Body of pancreas (tissue), 4 donors: Measurements from ENCODE around the gene HENMT1. TPM values are rescaled to one million over a fixed set of nuclear protein-coding genes. Genes with fewer than 3 reads are reported as not detected.
A peak's percentile ranks its signal among the peaks of the same experiment; 100 is the strongest.

Source experiments
- ATAC-seq: fragments of 150-250 bp; one replicate; pipeline ENCODE4 v1.9.1; 2016
- DNase-seq, 4 donors: peaks; one replicate each; pipeline ENCODE4 v3.0.0-alpha.2; 2019
- H3K27ac ChIP-seq, 4 donors: fragments of 200-600 bp; sonication (generic); 1 replicate in 3 of 4; 2 replicates in 1 of 4; pipeline versions ENCODE4 v1.5.1 to v1.6.1; 2016 to 2019; ENCODE audit warnings: mild to moderate bottlenecking in 1 of 4, mixed read lengths in 1 of 4, moderate library complexity in 1 of 4
- H3K27me3 ChIP-seq, 2 donors: fragments of 200-600 bp; sonication (generic); one replicate each; pipeline ENCODE4 v1.6.0; 2016; ENCODE audit warnings: mild to moderate bottlenecking in 1 of 2
- H3K36me3 ChIP-seq, 2 donors: fragments of 200-600 bp; sonication (generic); replicated peaks in 1 of 2; 2 replicates each; pipeline ENCODE4 v1.5.1; 2016; ENCODE audit warnings: low read depth in 2 of 2; ENCODE audit not compliant: insufficient read depth in 1 of 2
- H3K4me1 ChIP-seq: fragments of 200-600 bp; sonication (generic); one replicate; pipeline ENCODE4 v1.6.0; 2016
- H3K4me3 ChIP-seq, 2 donors: fragments of 200-600 bp; sonication (generic); 1 replicate in 1 of 2; 2 replicates in 1 of 2; pipeline ENCODE4 v1.5.1; 2016 to 2019
- H3K9me3 ChIP-seq, 3 donors: fragments of 200-600 bp; sonication (generic); 1 replicate in 2 of 3; 2 replicates in 1 of 3; pipeline ENCODE4 v1.5.1; 2016
- POLR2A ChIP-seq, 3 donors: fragments of 450-650 bp; IDR thresholded peaks; one replicate each; pipeline ENCODE4 v1.6.1; 2016; ENCODE audit warnings: antibody characterized with exemption in 3 of 3, mild to moderate bottlenecking in 2 of 3
- WGBS, 2 donors: methylation state at CpG; one replicate each; pipeline ENCODE4 v1.1.5; 2017; 5-methylcytosine and 5-hydroxymethylcytosine counted together
- intact Hi-C: fragments of 100-400 bp; cut with DNase I; formaldehyde crosslinking; loops from one replicate; pipeline ENCODE4 v1.15.1; 2023
- total RNA-seq, 2 donors: library from RNA; depleted of rRNA; stranded (reverse); fragments of >200 nt; gene quantifications; one replicate each; pipeline ENCODE4 v1.1.0, GENCODE V29; 2016
- TF ChIP-seq, protein P1 (sequence below), 7 experiments: fragments of 450-650 bp in 4 of 7; fragments of 200-600 bp in 3 of 7; sonication (generic) in 3 of 7; IDR thresholded peaks; one replicate each; pipeline ENCODE4 v1.5.1; 2016 to 2019; ENCODE audit warnings: antibody characterized with exemption in 7 of 7

The HENMT1 gene
- total RNA-seq, 2 donors from 2014 or later = 1.3 to 1.6 TPM

DNA sequence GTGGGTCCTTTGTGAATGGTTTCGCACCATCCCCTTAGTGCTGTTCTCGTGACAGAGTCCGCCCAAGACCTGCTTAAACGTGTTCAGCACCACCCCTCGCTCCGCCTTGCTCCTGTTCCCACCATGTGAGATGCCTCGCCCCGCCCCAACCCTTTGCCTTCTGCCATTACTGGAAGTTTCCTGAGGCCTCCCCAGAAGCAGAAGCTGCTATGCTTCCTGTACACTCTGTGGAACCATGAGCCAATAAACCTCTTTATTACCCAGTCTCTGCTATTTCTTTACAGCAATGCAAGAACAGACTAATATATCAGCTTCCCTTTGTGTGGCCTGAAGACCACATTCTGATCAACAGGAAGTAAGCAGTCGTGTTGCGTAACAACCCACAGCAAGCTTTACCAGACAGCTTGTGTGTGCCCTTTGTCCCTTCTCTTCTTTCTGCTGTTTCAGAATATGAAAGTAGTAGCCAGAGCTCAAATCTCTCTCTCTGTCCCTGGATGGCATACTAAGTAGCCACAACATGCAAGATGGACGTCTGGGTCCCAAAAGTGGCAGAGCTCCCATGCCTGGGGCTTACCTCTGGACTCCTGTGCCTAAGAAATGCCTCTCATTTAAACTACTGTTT is 14.1 kb downstream of the HENMT1 start:
- TF ChIP-seq, protein P1, sequence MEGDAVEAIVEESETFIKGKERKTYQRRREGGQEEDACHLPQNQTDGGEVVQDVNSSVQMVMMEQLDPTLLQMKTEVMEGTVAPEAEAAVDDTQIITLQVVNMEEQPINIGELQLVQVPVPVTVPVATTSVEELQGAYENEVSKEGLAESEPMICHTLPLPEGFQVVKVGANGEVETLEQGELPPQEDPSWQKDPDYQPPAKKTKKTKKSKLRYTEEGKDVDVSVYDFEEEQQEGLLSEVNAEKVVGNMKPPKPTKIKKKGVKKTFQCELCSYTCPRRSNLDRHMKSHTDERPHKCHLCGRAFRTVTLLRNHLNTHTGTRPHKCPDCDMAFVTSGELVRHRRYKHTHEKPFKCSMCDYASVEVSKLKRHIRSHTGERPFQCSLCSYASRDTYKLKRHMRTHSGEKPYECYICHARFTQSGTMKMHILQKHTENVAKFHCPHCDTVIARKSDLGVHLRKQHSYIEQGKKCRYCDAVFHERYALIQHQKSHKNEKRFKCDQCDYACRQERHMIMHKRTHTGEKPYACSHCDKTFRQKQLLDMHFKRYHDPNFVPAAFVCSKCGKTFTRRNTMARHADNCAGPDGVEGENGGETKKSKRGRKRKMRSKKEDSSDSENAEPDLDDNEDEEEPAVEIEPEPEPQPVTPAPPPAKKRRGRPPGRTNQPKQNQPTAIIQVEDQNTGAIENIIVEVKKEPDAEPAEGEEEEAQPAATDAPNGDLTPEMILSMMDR (IDR thresholded peaks at IDR 0.05) = no peak
- peak in 2 of 3 donors; percentile 24 to 42 for TF ChIP-seq POLR2A (IDR thresholded peaks at IDR 0.05)
- intact Hi-C loops = no loop called here
- peaks cover 7% of the 10 kb centered on the region for H3K4me1 ChIP-seq

DNA sequence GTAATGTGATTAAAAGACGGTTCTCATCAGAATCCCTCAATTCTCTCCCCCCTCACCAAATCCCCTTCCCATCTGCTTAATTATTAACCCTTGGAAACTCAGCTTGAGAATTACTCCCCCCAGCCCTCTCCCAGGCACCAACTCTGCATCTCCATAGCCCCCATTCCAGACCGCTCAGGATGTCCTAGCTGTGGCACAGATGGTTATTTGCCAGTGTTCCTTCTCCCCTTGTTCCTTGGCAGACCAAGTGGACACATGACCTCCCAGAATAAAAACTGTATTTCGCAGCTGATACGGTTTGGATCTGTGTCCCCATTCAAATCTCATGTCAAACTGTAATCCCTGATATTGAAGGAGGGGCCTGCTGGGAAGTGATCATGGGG is 14.6 kb downstream of the HENMT1 start:
- no peaks in the 10 kb centered on the region for H3K36me3 ChIP-seq
- ATAC-seq (no peak), DNase-seq (no peak)
- no peaks in the 10 kb centered on the region for H3K9me3 ChIP-seq
- peaks cover 7% of the 10 kb centered on the region for H3K4me1 ChIP-seq
- H3K27ac ChIP-seq = peak overlapping the region; percentile 12 to 58 (median 30)
- WGBS, 2 donors = 77 to 80% methylated on average over 4 of the region's 4 CpGs
- H3K4me3 ChIP-seq = no peak overlapping the region
- intact Hi-C loops = no loop called here
- TF ChIP-seq, protein P1 (IDR thresholded peaks at IDR 0.05) = no peak
- TF ChIP-seq POLR2A (IDR thresholded peaks at IDR 0.05) = no peak
- H3K27me3 ChIP-seq = no peaks in the 10 kb centered on the region

More for the DNA sequence above, 14.1 kb downstream of the HENMT1 start:
- ATAC-seq (peak; percentile 82), DNase-seq (peak; percentile 24 to 87 (median 53))
- H3K9me3 ChIP-seq = no peaks in the 10 kb centered on the region
- no peak overlapping the region for H3K4me3 ChIP-seq
- H3K27ac ChIP-seq = peak overlapping the region; percentile 12 to 58 (median 30)
- 60 to 69% methylated on average over 11 of the region's 11 CpGs for WGBS, 2 donors
- H3K27me3 ChIP-seq = no peaks in the 10 kb centered on the region
- no peaks in the 10 kb centered on the region for H3K36me3 ChIP-seq

DNA sequence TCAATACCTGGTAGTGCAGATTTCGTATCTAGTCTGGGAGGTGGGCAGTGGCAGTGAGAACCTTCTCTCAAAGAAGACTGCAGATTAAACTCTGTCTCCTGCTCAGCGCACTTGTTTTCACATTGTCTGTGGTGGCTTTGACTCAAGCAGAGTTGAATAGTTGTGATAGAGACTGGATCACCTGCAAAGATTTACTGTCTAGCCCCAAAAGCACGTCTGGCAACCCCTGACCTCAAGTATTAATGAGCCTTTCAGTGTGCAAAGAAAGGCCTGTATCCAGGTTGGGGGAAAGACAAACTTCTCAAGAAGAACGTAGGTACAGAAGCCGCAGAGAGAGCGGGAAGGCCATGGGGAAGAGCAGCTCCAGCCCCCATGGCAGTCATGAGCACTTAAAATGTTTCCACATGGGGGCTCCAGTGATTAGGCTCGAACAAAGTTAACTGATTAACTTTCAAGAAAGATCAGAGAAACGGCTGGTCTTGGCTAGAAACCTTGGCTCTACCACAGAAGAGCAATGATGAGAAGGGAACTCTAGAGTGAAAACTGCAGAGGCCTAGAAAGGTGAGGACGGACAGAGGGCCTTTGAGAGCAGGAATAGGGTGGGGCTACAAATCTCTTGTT is 15.2 kb downstream of the HENMT1 start:
- H3K4me3 ChIP-seq = no peak overlapping the region
- H3K27ac ChIP-seq = peak overlapping the region in 1 of 4 donors; percentile 47
- TF ChIP-seq, protein P1 (IDR thresholded peaks at IDR 0.05) = no peak
- TF ChIP-seq POLR2A (IDR thresholded peaks at IDR 0.05) = no peak
- intact Hi-C loops = no loop called here
- peaks cover 7% of the 10 kb centered on the region for H3K4me1 ChIP-seq
- DNase-seq = no peak
- no peak for ATAC-seq
- H3K36me3 ChIP-seq = no peaks in the 10 kb centered on the region
- H3K27me3 ChIP-seq = no peaks in the 10 kb centered on the region
- WGBS, 2 donors = 68 to 71% methylated on average over 9 of the region's 9 CpGs
- H3K9me3 ChIP-seq = no peaks in the 10 kb centered on the region

DNA sequence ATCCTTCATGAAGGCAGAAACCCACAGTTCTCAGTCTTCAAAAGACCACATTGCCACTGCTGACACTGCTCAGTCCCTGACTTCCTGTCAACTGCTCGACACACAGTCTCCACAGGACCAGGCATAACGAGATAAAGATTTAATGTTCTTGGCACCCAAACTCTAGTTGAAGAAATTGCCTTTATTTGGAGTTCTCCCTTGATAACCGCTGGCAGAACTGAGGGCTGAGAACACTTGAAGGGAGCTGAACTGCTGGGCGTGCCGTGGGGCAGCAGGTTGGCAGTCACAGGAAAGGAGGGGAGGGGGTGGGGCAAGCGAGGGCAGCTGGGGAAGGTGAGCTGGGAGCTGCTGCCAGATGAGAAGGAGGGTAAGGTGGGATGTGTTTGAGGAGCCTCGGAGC is 15.9 kb downstream of the HENMT1 start:
- intact Hi-C loops = loop anchor here (5.0 kb wide), 1 partner anchor 133 kb away; no protein-coding TSS in a partner anchor
- 28 to 35% methylated on average over 7 of the region's 7 CpGs for WGBS, 2 donors
- Histone ChIP-seq H3K9me3 (no peaks in the 10 kb centered on the region), H3K4me1 (peaks cover 7% of the 10 kb centered on the region), H3K27me3 (no peaks in the 10 kb centered on the region), H3K36me3 (no peaks in the 10 kb centered on the region), H3K27ac (no peak overlapping the region), H3K4me3 (no peak overlapping the region)
- no peak for TF ChIP-seq POLR2A (IDR thresholded peaks at IDR 0.05)
- TF ChIP-seq, protein P1 (IDR thresholded peaks at IDR 0.05) = no peak
- no peak for DNase-seq
- no peak for ATAC-seq
